ENCODE measurements around the gene MMAB.

Gene MMAB

DNA sequence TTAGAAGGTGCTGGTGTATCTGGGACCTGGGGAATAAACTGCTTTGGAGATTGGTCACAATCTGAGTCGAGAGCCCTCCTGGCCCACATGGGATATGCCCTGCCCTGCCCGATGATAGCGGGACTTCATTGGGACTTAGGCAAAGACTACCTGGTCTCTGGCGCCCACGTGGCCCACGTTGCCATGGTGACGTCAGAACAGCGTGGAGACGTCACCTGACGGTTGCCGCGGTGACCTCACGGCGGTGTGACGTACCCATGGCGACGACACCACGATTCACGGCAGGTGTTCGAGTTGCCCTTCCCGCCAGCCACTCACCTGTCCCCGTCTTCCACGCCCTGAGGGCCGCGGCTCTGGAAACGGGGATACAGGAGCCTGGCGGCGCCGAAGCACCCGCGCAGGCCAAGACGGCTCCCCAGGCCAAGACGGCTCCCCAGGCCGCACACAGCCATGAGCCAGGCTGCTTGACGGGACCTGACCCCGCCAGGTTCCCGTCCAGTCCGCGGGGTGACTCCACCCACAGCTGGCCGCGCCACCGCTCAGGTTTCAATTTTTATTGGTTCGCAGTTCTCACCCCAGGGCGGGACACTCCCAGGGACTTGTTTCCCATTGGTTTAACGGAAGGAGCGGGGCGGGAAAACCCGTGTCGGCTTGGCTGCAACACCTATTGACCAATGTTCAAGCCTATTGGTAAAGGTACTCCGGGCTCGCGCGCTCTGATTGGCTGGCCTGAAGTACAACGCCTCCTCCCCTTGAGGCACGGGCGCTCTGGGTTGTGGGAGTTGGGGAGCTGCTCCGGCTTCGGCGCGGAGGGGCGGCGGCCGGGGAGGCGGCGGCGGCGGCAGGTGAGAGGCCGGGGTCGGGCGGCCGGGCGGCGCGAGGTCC lies at the start of gene MMAB, which contains the start of gene MVK:
MMAB (minus strand) TSS at position 476 of the 885 bp plus-strand sequence; CDS start at position 452, 24 bp downstream.
MVK (plus strand) TSS at position 766 of the 885 bp plus-strand sequence. CDS start 1,029 bp downstream, outside the sequence.
- TF ChIP-seq, protein P1, sequence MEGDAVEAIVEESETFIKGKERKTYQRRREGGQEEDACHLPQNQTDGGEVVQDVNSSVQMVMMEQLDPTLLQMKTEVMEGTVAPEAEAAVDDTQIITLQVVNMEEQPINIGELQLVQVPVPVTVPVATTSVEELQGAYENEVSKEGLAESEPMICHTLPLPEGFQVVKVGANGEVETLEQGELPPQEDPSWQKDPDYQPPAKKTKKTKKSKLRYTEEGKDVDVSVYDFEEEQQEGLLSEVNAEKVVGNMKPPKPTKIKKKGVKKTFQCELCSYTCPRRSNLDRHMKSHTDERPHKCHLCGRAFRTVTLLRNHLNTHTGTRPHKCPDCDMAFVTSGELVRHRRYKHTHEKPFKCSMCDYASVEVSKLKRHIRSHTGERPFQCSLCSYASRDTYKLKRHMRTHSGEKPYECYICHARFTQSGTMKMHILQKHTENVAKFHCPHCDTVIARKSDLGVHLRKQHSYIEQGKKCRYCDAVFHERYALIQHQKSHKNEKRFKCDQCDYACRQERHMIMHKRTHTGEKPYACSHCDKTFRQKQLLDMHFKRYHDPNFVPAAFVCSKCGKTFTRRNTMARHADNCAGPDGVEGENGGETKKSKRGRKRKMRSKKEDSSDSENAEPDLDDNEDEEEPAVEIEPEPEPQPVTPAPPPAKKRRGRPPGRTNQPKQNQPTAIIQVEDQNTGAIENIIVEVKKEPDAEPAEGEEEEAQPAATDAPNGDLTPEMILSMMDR (IDR thresholded peaks at IDR 0.05; ENCODE audit: low read depth, low read length, missing control alignments), result no peak
- peak; percentile 99 for DNase-seq (ENCODE audit: low read depth)

DNA sequence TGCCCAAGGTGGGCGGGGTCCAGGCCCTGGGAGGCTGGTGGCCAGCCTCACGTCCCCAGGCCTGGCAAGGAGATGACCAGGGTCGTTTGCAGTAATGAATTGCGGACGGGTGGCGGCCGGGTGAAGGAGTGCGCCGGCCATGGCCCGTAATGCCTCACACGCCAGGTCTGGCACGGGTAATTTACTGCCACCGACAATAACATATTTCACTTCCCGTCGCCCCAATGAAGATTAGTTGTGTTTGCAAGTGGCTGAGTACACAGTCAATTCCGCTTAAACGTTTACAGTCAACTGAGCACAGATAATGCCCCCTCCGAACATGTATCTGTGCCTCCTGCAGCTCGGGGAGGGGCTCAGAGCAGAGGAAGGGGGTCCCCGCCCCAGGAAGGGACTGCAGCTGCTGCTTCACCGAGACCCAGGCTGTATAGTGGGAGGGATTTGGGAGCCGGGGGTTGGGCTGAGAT lies 48.6 kb upstream of the MMAB start:
- TF ChIP-seq, protein P1 (IDR thresholded peaks at IDR 0.05; ENCODE audit: low read depth, low read length, missing control alignments), result no peak
- H3K4me3 ChIP-seq (ENCODE audit: low read depth, low read length), result no peak overlapping the region
- no peak for DNase-seq (ENCODE audit: low read depth)

More for the DNA sequence above, at the start of gene MMAB, which contains the start of gene MVK:
- peak within 1 kb of the TSS; percentile 90 for H3K4me3 ChIP-seq (ENCODE audit: low read depth, low read length)

DNA sequence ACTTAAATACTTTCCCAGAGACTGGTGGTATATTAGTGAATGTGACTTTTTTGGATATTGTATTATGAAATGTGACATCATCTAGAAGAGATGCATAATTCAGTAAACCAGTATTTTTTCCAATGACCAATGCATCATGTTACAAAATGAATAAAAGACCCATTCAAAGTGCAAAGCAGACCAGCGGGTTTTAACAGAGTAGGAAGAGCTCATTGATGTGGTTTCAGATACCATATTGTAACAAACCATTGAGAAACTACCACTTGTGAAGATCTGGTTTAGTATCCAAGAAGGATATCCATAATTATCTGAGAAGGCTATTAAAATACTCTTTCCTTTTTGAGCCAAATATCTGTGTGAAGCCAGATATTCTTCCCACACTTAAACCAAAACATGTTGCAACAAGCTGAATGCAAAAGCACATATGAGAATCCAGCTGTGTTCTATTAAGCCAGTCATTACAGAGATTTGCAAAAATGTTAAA lies 47.9 kb upstream of the MMAB start:
- TF ChIP-seq, protein P1 (IDR thresholded peaks at IDR 0.05; ENCODE audit: low read depth, low read length, missing control alignments), result no peak
- H3K4me3 ChIP-seq (ENCODE audit: low read depth, low read length), result no peak overlapping the region
- DNase-seq (ENCODE audit: low read depth), result no peak

DNA sequence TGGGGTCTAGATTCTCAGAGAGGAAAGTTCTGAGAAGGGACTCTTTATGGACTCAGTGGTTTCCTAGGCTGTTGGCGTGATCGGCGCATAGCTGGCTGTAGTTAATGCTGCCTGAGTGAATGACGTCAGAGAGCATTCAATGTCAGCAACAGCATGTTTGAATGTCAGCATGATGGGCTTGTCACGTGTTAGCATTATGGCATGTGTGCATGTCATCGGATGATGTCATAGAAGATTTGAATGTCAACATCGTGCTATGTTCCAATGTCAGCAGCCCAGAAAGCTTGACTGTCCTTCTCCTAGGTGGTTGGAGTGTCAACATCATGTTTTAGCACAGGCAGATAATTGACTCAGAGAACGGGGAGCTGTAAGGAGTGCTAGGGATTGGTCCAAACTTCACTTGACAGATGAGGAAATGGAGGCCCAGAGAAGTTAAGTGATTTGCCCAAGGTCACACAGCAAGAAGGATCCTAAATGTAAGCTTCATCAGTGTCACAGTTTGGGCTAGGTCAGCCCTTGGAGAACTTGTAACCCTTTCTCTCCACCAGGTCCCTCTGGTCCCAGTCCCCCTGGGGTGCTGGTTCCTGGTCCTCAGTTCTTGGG lies 45.8 kb upstream of the MMAB start:
- H3K4me3 ChIP-seq (ENCODE audit: low read depth, low read length), result no peak overlapping the region
- TF ChIP-seq, protein P1 (IDR thresholded peaks at IDR 0.05; ENCODE audit: low read depth, low read length, missing control alignments), result no peak
- DNase-seq (ENCODE audit: low read depth), result no peak

DNA sequence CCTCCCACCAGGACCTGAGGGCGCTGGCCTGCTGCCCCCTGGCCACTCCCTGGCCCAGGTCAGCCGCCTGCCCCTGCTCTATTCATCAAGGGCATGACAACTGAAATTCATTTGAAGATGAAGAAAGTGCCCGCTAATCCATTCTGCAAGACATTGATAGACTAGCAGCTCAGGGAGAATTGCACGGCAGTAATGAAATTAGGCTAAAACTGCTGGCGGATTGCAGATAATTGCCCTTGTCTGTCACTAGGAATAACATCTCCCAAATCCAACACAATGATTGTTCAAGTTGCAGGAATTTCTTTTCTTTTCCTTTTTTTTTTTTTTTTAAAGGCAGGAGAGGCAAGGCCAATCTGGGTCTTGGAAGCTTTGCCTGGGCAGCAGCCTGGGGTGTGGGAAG lies 44.8 kb upstream of the MMAB start:
- TF ChIP-seq, protein P1 (IDR thresholded peaks at IDR 0.05; ENCODE audit: low read depth, low read length, missing control alignments), result no peak
- no peak for DNase-seq (ENCODE audit: low read depth)
- H3K4me3 ChIP-seq (ENCODE audit: low read depth, low read length), result no peak overlapping the region

DNA sequence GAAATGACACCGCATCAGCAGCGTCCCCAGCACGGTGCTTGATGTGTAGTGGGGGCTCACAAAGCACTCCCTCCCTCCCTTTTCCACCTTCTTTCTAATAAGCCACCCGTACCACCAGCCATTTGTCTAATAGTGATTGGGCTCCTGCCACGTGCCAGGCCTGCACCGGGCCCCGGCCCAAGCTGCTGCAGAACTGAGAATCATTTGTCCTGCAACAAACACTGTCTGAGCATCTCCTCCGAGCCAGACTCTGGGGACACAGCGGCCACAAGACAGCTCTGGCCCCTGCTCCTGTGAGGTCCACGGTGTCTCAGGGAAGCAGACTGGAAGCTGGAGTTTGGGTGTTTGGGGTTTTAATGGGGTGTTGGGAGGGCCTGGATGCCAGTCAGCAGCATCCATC lies 44.2 kb upstream of the MMAB start:
- no peak for DNase-seq (ENCODE audit: low read depth)

More for the DNA sequence above, 44.2 kb upstream of the MMAB start:
- TF ChIP-seq, protein P1 (IDR thresholded peaks at IDR 0.05; ENCODE audit: low read depth, low read length, missing control alignments), result no peak
- H3K4me3 ChIP-seq (ENCODE audit: low read depth, low read length), result no peak overlapping the region
